Measurements from ENCODE around the gene NACC1.
"Not testable (repeated sequence)": the region's sequence is repeated elsewhere in the genome, so short reads cannot be mapped to it uniquely, and the experiment has no call there.

The NACC1 gene

DNA sequence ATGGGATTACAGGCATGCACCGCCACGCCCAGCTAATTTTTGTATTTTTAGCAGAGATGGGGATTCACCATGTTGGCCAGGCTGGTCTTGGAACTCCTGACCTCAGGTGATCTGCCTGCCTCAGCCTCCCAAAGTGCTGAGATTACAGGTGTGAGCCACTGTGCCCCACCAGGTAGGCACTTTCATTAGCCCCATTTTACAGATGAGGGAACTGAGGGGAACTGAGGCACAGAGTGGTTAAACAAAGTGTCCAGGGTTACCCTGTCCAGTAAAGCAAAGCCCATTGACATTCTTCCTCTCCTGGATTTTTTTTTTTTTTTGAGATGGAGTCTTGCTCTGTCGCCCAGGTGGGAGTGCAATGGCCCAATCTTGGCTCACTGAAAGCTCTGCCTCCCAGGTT, 48.1 kb downstream of the NACC1 start:
- not testable (repeated sequence) for DNase-seq

DNA sequence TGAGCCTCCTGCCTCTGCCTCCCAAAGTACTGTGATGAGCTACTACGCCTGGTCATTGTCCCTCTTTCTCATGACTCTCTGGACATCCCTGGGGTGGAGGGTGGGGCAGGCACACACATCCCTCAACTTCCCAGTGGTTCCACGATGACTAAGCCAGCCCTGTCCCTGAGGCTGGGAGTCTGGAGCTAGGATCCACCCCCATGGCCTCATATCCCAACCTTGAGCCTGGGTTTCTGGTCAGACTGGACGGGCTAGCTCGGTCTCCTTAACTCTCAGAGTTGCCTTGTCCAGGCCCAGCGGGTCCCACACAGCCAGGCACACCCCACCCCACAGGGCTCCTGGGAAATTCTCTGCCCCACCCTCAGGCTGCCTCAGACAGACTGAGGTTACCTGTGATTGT, 51.7 kb downstream of the NACC1 start:
- no peak for DNase-seq

- DNase-seq: peak; percentile 2
These were observed 53.1 kb downstream of the NACC1 start for GRCh38 chr19:13171146-13171545.

- peak; percentile 90 for DNase-seq
These were observed 54.5 kb downstream of the NACC1 start for GRCh38 chr19:13172346-13173138.

GRCh38 chr19:13173139-13173737, 55.2 kb downstream of the NACC1 start:
- DNase-seq: no peak

- DNase-seq: no peak
These were observed 58.3 kb downstream of the NACC1 start for GRCh38 chr19:13176345-13176744.

GRCh38 chr19:13177584-13177983, 59.5 kb downstream of the NACC1 start:
- DNase-seq: not testable (repeated sequence)

DNA sequence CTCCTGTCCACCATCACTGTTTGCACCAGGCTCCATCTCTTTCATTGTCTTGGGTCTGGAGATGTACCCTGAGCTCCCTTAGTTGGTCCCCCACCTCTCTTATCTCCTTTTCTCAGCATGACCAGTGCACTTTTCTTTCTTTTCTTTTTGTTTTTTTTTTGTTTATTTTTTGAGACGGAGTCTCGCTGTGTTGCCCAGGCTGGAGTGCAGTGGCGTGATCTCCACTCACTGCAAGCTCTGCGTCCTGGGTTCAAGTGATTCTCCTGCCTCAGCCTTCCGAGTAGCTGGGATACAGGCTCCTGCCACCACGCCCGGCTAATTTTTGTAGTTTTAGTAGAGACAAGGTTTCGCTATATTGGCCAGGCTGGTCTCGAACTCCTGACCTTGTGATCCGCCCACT, 60.2 kb downstream of the NACC1 start:
- DNase-seq: not testable (repeated sequence)

- DNase-seq: peak; percentile 61
These were observed 63.8 kb downstream of the NACC1 start for GRCh38 chr19:13181747-13182388.

DNA sequence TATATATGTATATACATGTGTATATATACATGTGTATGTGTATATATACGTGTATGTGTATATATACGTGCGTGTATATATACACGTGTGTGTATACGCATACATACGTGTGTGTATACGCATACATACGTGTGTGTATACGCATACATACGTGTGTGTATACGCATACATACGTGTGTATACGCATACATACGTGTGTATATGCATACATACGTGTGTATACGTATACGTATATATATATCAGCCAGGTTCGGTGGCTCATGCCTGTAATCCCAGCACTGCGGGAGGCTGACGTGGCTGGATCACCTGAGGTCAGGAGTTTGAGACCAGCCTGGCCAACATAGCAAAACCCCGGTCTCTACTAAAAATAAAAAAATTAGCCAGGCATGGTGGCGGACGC, 66.9 kb downstream of the NACC1 start:
- DNase-seq: not testable (repeated sequence)

GRCh38 chr19:13185763-13186657, 67.9 kb downstream of the NACC1 start:
- peak; percentile 2 for DNase-seq

DNA sequence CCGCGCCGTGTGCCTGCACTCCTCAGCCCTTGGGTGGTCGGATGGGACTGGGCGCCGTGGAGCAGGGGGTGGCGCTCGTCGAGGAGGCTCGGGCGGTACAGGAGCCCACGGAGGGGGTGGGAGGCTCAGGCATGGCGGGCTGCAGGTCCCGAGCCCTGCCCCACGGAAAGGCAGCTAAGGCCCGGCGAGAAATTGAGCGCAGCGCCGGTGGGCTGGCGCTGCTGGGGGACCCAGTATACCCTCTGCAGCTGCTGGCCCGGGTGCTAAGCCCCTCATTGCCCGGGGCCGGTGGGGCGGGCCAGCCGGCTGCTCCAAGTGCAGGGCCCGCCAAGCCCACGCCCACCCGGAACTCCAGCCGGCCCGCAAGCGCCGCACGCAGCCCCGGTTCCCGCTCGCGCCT, 68.6 kb downstream of the NACC1 start:
- DNase-seq: not testable (repeated sequence)

DNA sequence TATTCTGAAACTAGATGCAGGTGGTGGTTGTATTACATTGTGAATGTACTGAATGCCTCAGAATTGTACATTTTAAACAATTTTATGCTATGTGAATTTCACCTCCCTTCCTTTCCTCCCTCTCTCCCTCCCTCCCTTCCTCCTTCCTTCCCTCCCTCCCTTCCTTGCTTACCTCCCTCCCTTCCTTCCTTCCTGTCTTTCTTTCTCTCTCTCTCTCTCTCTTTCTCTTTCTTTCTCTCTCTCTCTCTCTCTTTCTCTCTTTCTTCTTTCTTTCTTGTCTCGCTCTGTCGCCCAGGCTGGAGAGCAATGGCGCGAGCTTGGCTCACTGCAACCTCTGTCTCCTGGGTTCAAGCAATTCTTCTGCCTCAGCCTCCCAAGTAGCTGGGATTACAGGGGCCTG, 69.4 kb downstream of the NACC1 start:
- no peak for DNase-seq

DNA sequence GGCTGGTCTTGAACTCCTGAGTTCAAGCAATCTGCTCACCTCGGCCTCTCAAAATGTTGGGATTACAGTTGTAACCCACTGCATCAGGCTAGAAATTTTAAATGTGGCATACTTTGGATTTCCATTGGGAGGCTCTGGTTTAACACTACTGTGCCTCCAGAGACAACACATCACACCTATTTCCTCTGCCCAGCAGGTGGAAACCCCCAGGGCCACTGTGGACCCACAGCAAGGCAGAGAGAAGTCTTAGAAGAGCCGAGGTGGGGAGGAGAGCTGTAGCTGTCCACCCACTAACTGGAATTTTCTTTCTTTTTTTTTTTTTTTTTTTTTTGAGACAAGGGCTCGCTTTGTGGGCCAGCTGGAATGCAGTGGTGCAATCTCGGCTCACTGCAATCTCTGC, 71.5 kb downstream of the NACC1 start:
- DNase-seq: no peak
